GM19452 (cell line): Measurements from ENCODE around the gene SYNDIG1.

ENCODE experiments used
- ATAC-seq: cut with Tn5 transposase; IDR thresholded peaks from one replicate; pipeline ENCODE4 v1.9.1; 2021; ENCODE audit not compliant: unreplicated experiment

SYNDIG1 gene

DNA sequence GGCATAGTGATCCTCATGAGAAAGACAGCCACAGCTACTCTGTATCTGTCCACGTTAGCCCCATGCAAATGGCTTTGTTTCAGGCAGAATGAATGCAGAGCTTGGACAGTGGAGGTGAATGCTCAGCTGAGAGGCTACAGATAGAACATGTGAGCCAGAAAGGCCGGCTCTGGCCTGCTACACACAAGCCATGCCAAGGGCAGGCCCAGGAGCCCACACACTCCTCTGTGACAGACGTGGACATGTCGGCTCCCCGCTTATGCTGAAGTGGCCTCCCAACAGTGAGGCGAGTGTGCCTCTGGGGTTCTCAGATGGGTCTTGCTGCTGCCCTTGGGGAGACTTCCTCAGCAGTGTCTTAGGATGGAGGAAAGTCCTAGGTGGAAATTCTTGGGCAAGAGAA is 159.6 kb downstream of the SYNDIG1 start:
- no peak for ATAC-seq

DNA sequence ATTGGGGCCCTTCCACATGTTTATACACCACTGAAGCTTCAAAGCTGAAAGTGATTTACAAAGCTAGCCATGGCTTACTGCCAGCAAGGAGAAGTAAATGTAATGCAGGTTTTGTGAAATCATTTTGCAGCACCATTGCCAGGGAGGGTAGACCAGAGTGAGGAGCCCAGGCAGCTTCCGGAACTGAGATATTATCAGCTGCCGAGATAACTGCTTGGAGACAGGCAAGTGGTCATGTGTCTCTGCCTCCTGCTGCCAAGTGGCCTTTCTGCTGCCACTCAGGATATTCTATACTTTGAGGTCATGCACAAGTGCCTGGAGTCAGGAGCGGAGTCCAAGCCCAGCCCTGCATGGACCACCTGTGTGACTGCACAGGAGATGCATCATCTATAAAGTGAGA is 160.2 kb downstream of the SYNDIG1 start:
- ATAC-seq: no peak

DNA sequence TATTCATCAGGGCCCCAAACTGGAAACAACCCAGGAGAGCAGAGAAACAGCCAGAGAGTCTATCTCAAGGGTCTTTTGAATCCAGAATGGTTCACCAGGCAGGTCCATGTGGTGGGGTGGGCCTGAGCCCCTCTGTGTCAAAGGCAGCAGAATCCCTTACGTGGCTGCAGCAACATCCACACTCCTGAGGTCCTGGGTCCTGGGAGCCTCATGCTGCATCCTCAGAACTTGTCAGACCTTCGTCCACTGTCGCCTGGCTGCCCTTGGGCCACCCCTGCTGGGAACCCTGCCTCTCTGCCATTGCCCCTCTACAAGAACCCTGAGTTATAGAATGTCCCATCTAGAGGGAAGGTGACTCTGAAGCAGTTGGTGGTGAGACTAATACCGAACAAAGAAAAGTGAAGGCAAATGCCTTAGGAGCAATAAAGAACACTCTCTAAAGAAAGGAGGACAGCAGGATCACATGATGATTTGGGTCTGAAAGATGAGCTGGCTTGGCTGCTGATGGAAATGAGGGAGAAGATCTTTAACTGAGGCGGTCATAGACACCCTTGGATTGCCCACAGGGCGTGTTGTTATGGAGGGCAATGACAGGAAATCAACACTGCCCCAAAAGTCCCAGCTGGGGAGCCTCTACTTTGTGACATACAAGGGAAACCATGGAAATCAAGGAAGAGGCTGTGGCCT is 161.2 kb downstream of the SYNDIG1 start:
- ATAC-seq: no peak

- no peak for ATAC-seq
These were observed 161.7 kb downstream of the SYNDIG1 start for GRCh38 chr20:24631173-24631505.

GRCh38 chr20:24632581-24632980 is 163.2 kb downstream of the SYNDIG1 start:
- ATAC-seq: no peak

- ATAC-seq: no peak
These were observed 163.6 kb downstream of the SYNDIG1 start for GRCh38 chr20:24633026-24633425.

GRCh38 chr20:24633521-24633920 is 164.1 kb downstream of the SYNDIG1 start:
- no peak for ATAC-seq

GRCh38 chr20:24634855-24635254 is 165.4 kb downstream of the SYNDIG1 start:
- ATAC-seq: no peak

GRCh38 chr20:24636626-24637025 is 167.2 kb downstream of the SYNDIG1 start:
- ATAC-seq: no peak

DNA sequence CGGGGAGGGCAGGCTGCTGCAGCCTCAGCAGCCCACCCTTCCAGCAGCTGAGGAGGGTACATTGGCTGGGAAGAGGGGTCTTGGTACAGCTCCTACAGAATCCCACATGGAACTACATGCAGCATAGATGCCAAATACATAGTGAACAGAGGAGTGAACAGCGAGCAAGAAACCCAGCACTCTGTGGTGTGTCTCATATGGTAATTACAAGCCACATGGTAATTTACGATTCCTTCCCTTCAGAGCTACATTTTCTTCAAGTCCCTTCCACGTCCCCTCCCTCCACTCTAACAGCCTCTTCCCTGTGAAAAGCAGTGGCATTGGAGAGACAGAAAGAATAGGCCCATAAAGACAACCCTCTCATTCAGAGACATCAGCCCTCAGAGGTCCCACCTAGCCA is 167.7 kb downstream of the SYNDIG1 start:
- ATAC-seq: no peak

GRCh38 chr20:24637941-24638340 is 168.5 kb downstream of the SYNDIG1 start:
- no peak for ATAC-seq

DNA sequence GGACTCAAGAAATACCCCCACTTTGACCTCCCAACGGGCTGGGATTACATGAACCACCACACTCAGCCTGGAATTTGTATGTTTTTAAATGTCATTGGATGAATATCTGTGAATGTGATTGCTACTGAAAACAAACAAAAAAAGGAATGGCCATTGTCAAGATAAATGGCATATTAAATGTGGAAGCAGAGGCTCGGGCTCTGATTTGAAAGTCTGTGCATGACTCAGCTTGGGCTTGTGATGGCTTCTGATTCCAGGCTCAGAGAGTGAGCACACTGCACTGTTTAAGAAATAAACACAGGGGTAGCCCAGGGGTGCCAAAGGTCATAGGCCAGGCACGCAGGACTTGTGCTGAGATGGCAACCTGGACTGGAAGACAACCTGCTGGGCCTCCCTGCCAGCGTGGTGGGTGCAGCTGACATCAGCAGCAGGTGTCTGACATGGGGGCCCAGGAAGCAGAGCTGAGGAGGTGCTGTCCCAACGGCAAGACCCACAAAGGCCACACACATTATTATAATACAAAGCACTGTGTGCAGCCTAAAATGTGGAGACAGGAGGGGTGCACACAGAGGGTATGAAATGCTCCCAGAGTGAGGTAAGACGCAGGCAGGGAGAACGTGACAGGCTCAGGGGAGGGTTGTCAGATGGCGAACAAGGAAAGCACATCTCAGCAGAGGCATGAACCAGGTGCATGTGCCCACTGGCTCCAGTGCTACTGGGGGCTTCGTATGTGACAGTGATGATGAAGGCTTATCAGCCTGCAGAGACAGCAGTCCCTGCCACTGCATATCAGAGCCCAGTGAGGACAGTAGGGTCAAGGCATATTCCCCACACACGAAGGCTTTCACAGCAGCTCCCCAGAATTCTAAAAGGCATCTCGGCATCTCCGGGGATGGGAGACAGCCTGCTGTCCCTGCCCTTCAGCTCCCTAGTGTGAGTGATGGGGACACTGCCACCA is 169.4 kb downstream of the SYNDIG1 start:
- no peak for ATAC-seq

GRCh38 chr20:24640276-24640675 is 170.8 kb downstream of the SYNDIG1 start:
- ATAC-seq: no peak

DNA sequence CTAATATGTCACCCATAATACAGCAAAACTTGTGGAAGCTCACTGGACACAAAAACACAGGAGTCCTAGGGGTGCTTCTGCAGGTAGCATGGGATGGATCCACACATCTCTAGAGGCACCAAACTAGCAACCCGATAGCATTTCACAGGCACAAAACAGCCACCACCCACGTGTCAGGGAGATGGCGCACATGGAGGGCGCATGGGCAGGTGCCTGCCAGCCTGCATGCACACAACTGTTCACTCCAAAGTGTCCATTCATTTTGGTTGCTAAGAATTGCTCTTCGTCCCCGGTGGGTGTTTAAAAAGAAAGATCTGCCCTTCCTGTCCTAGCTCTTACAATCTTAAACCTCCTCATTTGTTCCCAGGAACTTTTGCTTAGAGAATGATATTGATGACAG is 171.3 kb downstream of the SYNDIG1 start:
- no peak for ATAC-seq

DNA sequence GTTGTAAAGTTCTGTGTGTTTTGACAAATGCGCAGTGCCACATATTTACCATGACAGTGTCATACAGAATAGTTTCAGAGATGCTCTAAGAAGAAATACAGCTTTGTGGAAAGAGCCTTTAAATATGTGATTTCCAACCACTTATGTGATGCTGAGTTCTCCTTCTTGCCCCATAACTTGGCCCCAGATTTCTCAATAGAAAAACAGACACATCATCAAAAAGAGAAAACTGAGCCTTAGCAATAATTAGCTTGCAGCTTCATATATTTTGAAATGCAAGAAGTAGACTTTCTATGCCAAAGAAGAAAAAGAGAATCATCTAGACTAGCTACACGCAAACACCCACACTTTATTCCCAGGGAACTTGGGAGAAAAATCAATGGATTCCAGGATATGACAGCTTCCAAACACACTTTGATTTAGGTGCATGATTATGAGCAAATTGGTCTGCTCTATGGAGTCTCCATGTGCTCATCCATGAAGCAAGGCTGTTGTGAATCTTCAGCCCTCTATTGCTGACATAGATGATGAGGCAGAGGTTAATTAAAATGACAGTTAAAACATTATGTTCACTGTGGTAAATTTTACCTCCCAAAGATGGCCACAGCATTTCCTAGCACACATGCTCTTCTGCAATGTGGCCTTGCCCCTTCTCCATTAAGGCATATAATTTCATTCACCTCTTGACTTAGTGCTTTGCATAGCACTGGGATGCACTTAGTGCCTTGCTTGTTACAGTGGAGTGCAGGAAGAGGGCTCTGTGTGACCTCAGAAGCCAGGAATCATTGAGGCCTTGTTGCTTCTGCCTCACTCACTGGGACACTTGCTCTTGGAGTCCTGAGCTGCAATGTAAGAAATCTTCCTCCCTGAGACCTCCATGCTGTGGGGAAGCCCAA is 174.6 kb downstream of the SYNDIG1 start:
- ATAC-seq: no peak

- ATAC-seq: no peak
These were observed 176.9 kb downstream of the SYNDIG1 start for GRCh38 chr20:24646321-24646720.

DNA sequence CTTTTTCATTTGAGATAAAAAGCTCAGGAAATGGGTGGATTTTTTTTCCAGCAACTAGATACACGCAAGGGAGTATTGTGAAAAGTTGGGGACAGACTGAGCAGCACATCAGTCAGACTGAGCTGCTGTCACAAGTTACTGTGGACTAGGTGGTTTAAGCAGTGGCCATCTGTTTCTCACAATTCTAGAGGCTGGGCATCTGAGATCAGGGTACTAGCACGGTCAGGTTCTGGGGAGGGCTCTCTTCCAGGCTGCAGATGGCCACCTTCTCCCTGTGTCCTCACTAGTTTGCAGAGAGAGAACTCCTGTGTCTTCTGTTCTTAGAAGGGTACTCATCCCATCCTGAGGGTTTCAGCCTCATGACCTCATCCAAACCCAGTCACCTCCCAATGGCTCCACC is 178.3 kb downstream of the SYNDIG1 start:
- no peak for ATAC-seq

- peak; percentile 30 for ATAC-seq
These were observed 179.1 kb downstream of the SYNDIG1 start for GRCh38 chr20:24648481-24648880.

DNA sequence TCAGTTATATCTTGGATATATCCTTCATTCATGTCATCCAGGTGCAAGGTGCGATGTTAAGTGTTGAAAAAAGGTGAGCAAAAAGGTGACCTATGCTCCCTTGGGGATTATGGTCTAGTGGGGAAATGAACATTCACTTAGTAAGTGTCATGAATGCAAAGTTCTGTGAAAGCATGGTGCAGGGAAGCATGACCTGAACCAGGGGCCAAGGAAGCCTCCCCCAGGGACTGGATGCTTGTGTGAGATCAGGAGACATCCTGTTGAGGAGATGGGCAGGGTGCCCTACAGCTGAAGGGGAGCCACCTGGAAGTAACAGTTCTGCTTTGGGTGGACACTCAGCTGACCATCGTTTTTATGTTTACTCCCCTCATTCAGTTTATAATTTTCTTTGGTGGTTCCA is 179.5 kb downstream of the SYNDIG1 start:
- peak; percentile 72 for ATAC-seq

DNA sequence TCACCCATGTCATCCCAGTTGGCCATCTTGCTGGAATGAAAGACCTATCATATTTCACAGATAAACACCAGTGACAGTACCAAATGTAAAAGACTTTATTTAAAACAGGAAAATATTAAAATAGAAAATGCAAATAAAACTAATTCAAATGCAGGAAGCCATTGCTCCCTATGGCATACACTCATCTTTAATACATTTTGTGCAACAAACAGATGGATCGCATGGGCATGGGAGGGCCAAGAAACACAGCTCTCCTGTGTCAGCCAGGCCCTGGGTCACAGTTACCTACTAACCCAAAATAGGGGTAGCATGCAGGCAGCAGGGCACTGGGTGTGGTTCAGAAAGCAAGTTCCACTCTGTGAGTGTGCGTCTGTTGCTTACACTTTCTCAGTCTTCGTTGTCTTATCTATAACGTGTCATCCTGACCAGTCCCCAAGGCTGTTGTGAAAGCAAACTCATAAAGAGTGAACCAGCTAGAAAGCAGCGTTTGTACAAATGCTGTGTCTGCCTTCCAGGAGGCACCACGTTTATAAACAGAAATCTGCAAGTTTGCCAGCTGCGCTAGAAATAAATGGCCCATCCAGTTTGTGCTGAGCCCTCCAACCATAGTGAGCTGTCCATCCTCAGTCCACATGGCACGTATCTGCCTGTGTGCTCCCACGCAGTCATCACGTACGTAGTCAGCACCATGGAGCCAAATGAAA is 180.5 kb downstream of the SYNDIG1 start:
- no peak for ATAC-seq
